Psoas muscle (tissue), 8 donors: ENCODE measurements around the gene GOLGA6C. TPM values are rescaled to one million over a fixed set of nuclear protein-coding genes. Genes with fewer than 3 reads are reported as not detected.
"Not testable (repeated sequence)": the region's sequence is repeated elsewhere in the genome, so short reads cannot be mapped to it uniquely, and the experiment has no call there.

Experiments
- ATAC-seq, 4 donors: fragments of 200-7000 bp; cut with Tn5 transposase; one replicate each; pipeline ENCODE4 v1.9.1; 2020; ENCODE audit warnings: moderate library complexity in 3 of 4, mild to moderate bottlenecking in 2 of 4
- DNase-seq, 2 donors: peaks; one replicate each; pipeline ENCODE4 v3.0.0-alpha.2; 2020
- H3K27ac ChIP-seq: fragments of 200-600 bp; one replicate; pipeline ENCODE4 v1.8.0; 2022
- H3K27me3 ChIP-seq, 3 donors: fragments of 200-600 bp in 1 of 3; one replicate each; pipeline versions ENCODE4 v1.6.1 to v1.8.0; 2013 to 2022; ENCODE audit warnings: low read length in 2 of 3, mild to moderate bottlenecking in 2 of 3, moderate library complexity in 1 of 3; ENCODE audit not compliant: insufficient read depth in 3 of 3
- H3K36me3 ChIP-seq, 2 donors: fragments of 200-600 bp in 1 of 2; one replicate each; pipeline versions ENCODE4 v1.6.1 to v1.8.0; 2013 to 2022; ENCODE audit warnings: low read depth in 1 of 2, mild to moderate bottlenecking in 1 of 2, moderate library complexity in 1 of 2; ENCODE audit not compliant: insufficient read depth in 1 of 2
- H3K4me1 ChIP-seq: fragments of 200-600 bp; one replicate; pipeline ENCODE4 v1.8.0; 2022
- H3K4me3 ChIP-seq: fragments of 200-600 bp; one replicate; pipeline ENCODE4 v1.8.0; 2022; ENCODE audit warnings: mild to moderate bottlenecking
- H3K9me3 ChIP-seq: fragments of 200-600 bp; one replicate; pipeline ENCODE4 v1.8.0; 2022
- CTCF ChIP-seq: fragments of 200-600 bp; IDR thresholded peaks from one replicate; pipeline ENCODE4 v1.8.0; 2022; ENCODE audit warnings: antibody characterized with exemption
- WGBS, 3 donors: extraction: QIAGEN DNeasy Blood & Tissue Kit; methylation state at CpG; one replicate each; pipeline versions ENCODE4 v1.1.6 to v1.1.7; 2013; 5-methylcytosine and 5-hydroxymethylcytosine counted together
- intact Hi-C, 2 donors: fragments of 100-400 bp; cut with DNase I; formaldehyde crosslinking; loops; one replicate each; pipeline versions ENCODE4 v1.11.0 to v1.14.2; 2022
- polyA plus RNA-seq, 3 donors: library from polyadenylated mRNA; stranded (reverse); fragments of 200-250 nt; gene quantifications; one replicate each; pipeline ENCODE4 v1.2.3, GENCODE V29; 2013
- total RNA-seq, 4 donors: library from RNA; stranded (reverse); fragmentation: NEBNext Ultra II Directional in 2 of 4; extraction: Animal tissue kit (Norgen Biotek cat#: 25700) in 2 of 4; gene quantifications; one replicate each; pipeline versions ENCODE4 v1.2.1 to v1.2.4, GENCODE V29; 2021 to 2023
- donor health status: healthy with polysubstance abuse.
- donor health status: DM: no; HTN: no; CAD: no; lungs with moderate emphysema.
- donor health status: Bipolar disorder and iron deficiency.
- donor health status: healthy.
- donor health status: DM: yes; HTN: yes; CAD: no.
- donor health status: DM: no; HTN: no; CAD: no.
- donor health status: DM: no; HTN: no; CAD: no.
- donor health status: DM: yes; HTN: yes; CAD: no.

GOLGA6C gene
- total and polyA plus RNA-seq, 7 donors: 0.05 TPM; not detected in 6

DNA sequence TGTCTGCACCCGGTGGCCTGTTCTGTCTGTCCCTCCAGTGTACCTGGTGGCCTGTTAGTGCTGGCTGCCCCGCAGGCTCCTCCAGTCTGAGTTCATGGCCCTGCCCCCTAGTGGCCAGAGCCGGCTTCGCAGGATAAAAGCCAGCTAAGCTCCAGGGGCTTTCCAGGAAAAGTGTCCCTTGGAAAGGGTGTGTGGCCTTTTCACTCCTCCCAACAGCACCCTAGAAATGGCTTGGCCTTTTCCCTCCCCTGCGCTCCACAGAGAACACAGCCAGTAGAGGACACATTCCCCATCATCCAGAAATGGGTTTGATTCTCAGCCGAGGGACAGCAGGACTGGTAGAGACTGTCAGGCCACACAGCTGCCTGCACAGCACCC lies 41.2 kb downstream of the GOLGA6C start:
- TF ChIP-seq CTCF: peak; percentile 44
- WGBS, 3 donors: 15 to 24% (median 17%) methylated on average over 5 to 6 of the region's 6 CpGs
- not testable (repeated sequence) for H3K4me3 ChIP-seq

GRCh38 chr15:75300026-75300425 lies 41.9 kb downstream of the GOLGA6C start:
- not testable (repeated sequence) for H3K9me3 ChIP-seq, H3K4me1 ChIP-seq, DNase-seq, H3K36me3 ChIP-seq, H3K27ac ChIP-seq, ATAC-seq, H3K27me3 ChIP-seq, H3K4me3 ChIP-seq
- intact Hi-C loops: loop anchor here (10.0 kb wide), 2 partner anchors 65 to 275 kb away; partner anchors contain the start of gene PPCDC (in 1 of the 2)
- WGBS, 3 donors: 61 to 66% (median 65%) methylated on average over 4 to 6 of the region's 6 CpGs

More for the DNA sequence above, 41.2 kb downstream of the GOLGA6C start:
- H3K36me3 ChIP-seq, intact Hi-C loops, H3K27ac ChIP-seq, H3K27me3 ChIP-seq, H3K9me3 ChIP-seq, H3K4me1 ChIP-seq: not testable (repeated sequence)
- ATAC-seq: peak in 3 of 4 donors; percentile 64 to 77 (median 76)
- DNase-seq: peak; percentile 58 to 73

- no peak for TF ChIP-seq CTCF
- ATAC-seq: no peak
- Histone ChIP-seq H3K4me3 (no peak overlapping the region), H3K4me1 (no peaks in the 10 kb centered on the region), H3K27ac (no peak overlapping the region), H3K27me3 (peaks cover 2 to 25% (median 4%) of the 10 kb centered on the region in 3 donors), H3K9me3 (no peaks in the 10 kb centered on the region), H3K36me3 (no peaks in the 10 kb centered on the region)
- WGBS, 3 donors: 79 to 89% (median 81%) methylated on average over 9 of the region's 9 CpGs
- intact Hi-C loops: loop anchor here (10.0 kb wide), 2 partner anchors 68 to 278 kb away; partner anchors contain the start of gene PPCDC (in 1 of the 2)
- DNase-seq: no peak
Observed at GRCh38 chr15:75302318-75302717, 44.2 kb downstream of the GOLGA6C start.

DNA sequence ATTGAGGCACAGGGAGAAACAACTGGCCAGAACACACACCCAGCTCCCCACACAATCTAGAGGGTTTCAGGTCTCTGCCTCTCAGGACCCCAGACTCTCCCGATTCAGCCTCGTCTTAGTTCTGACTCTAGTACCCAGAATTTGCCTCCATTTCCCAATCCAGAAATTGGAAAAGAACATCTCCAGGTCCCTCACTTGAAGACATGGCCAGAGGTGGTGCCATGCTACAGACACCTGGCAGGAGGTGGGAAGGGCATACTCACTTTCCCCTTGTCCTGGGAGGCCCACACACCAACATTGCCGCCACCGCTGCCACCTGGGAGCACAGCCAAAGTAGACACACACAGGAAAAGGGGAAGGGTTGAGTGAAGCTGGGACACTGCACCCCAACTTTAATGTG lies 44.6 kb downstream of the GOLGA6C start:
- ATAC-seq, H3K9me3 ChIP-seq, H3K27ac ChIP-seq, DNase-seq, H3K36me3 ChIP-seq, H3K4me3 ChIP-seq, H3K4me1 ChIP-seq: not testable (repeated sequence)
- intact Hi-C loops: loop anchor here (10.0 kb wide), 2 partner anchors 68 to 278 kb away; partner anchors contain the start of gene PPCDC (in 1 of the 2)
- peaks cover 2 to 29% (median 4%) of the 10 kb centered on the region in 3 donors for H3K27me3 ChIP-seq
- WGBS, 3 donors: 92 to 95% (median 94%) methylated on average over 4 of the region's 4 CpGs

DNA sequence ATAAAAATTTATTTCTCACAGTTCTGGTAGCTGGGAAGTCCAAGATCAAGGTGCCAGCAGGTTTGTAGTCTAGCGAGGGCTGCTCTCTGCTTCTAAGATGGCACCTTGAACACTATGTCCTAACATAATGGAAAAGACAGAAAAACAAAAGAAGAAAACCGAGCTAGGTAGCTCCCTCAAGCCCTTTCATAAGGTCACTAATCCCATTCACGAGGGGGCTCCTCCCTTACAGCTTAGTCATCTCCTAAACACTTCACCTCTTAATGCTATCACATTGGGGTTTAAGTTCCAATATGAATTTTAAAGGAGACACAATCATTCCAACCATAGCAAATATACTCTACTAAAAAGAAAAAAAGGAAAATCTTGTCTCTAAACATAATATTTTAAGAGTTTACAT lies 48.1 kb downstream of the GOLGA6C start:
- H3K4me1 ChIP-seq: no peaks in the 10 kb centered on the region
- H3K9me3 ChIP-seq: no peaks in the 10 kb centered on the region
- no peaks in the 10 kb centered on the region for H3K36me3 ChIP-seq
- peaks cover 4 to 38% (median 6%) of the 10 kb centered on the region in 3 donors for H3K27me3 ChIP-seq
- H3K27ac ChIP-seq: no peak overlapping the region
- intact Hi-C loops: loop anchor here (10.0 kb wide), 2 partner anchors 71 to 281 kb away; partner anchors contain the start of gene PPCDC (in 1 of the 2)
- no peak for TF ChIP-seq CTCF
- DNase-seq (no peak), ATAC-seq (no peak)
- 51 to 59% (median 57%) methylated on average over 3 of the region's 3 CpGs for WGBS, 3 donors
- H3K4me3 ChIP-seq: no peak overlapping the region
